ENCODE data around the gene KRT222.

KRT222 gene

GRCh38 chr17:40678902-40679522 is 14.0 kb upstream of the KRT222 start:
- H2BK120ac ChIP-seq (ENCODE audit: low read depth, low read length): no peak overlapping the region
- no peak overlapping the region for H3K4me3 ChIP-seq (ENCODE audit: insufficient read depth in 1 of 2, low read depth in 1 of 2, low read length in 2 of 2)
- no peaks in the 10 kb centered on the region for H3K9me3 ChIP-seq (ENCODE audit: control insufficient read depth, low read length)
- 62% methylated on average over 2 of the region's 4 CpGs for WGBS
- no peak overlapping the region for H3K27ac ChIP-seq (ENCODE audit: low read length, poor library complexity, severe bottlenecking)
- H3K14ac ChIP-seq (ENCODE audit: low read length in 2 of 2): no peak overlapping the region
- H3K36me3 ChIP-seq (ENCODE audit: control insufficient read depth in 1 of 2, insufficient read depth in 2 of 2, low read depth in 1 of 2, low read length in 2 of 2): no peaks in the 10 kb centered on the region
- no peak overlapping the region for H2BK5ac ChIP-seq (ENCODE audit: low read depth, low read length, poor library complexity, severe bottlenecking)
- H3K18ac ChIP-seq (ENCODE audit: low read depth in 1 of 2, low read length in 2 of 2): no peak overlapping the region
- no peak for DNase-seq
- H3K4me2 ChIP-seq (ENCODE audit: low read length, poor library complexity, severe bottlenecking): no peak overlapping the region
- no peak overlapping the region for H4K91ac ChIP-seq (ENCODE audit: low read length)
- H2BK15ac ChIP-seq (ENCODE audit: low read depth, poor library complexity, severe bottlenecking): no peak overlapping the region
- H4K8ac ChIP-seq (ENCODE audit: low read length): no peak overlapping the region
- no peaks in the 10 kb centered on the region for H3K79me1 ChIP-seq (replicated peaks; ENCODE audit: low read length, poor library complexity, severe bottlenecking)
- no peak overlapping the region for H3K9ac ChIP-seq (ENCODE audit: low read length)
- no peak overlapping the region for H2AFZ ChIP-seq (ENCODE audit: low read depth, low read length)
- H3K23ac ChIP-seq (ENCODE audit: low read length in 2 of 2): no peak overlapping the region
- H2BK12ac ChIP-seq (ENCODE audit: low read length in 2 of 2): no peak overlapping the region
- H3K27me3 ChIP-seq (ENCODE audit: control insufficient read depth in 1 of 2, insufficient read depth in 1 of 2, low read length in 2 of 2): peaks cover 0 to 27% of the 10 kb centered on the region in 2 experiments
- H3K4ac ChIP-seq (ENCODE audit: low read depth in 1 of 2, low read length in 2 of 2): no peak overlapping the region
- H2AK5ac ChIP-seq (ENCODE audit: low read length, severe bottlenecking): no peak overlapping the region
- H3K4me1 ChIP-seq (ENCODE audit: control insufficient read depth, insufficient read depth, low read depth, low read length): no peaks in the 10 kb centered on the region

- Histone ChIP-seq H3K79me1 (replicated peaks; ENCODE audit: low read length, poor library complexity, severe bottlenecking) (no peaks in the 10 kb centered on the region), H3K4me1 (ENCODE audit: control insufficient read depth, insufficient read depth, low read depth, low read length) (no peaks in the 10 kb centered on the region), H3K9ac (ENCODE audit: low read length) (no peak overlapping the region), H3K4me3 (ENCODE audit: insufficient read depth in 1 of 2, low read depth in 1 of 2, low read length in 2 of 2) (no peak overlapping the region), H2AK5ac (ENCODE audit: low read length, severe bottlenecking) (no peak overlapping the region), H2AFZ (ENCODE audit: low read depth, low read length) (no peak overlapping the region), H2BK120ac (ENCODE audit: low read depth, low read length) (no peak overlapping the region), H3K4me2 (ENCODE audit: low read length, poor library complexity, severe bottlenecking) (no peak overlapping the region), H3K4ac (ENCODE audit: low read depth in 1 of 2, low read length in 2 of 2) (no peak overlapping the region), H3K27ac (ENCODE audit: low read length, poor library complexity, severe bottlenecking) (no peak overlapping the region), H4K8ac (ENCODE audit: low read length) (no peak overlapping the region), H4K91ac (ENCODE audit: low read length) (no peak overlapping the region), H3K27me3 (ENCODE audit: control insufficient read depth in 1 of 2, insufficient read depth in 1 of 2, low read length in 2 of 2) (peaks cover 0 to 30% of the 10 kb centered on the region in 2 experiments), H3K14ac (ENCODE audit: low read length in 2 of 2) (no peak overlapping the region), H3K23ac (ENCODE audit: low read length in 2 of 2) (no peak overlapping the region), H2BK15ac (ENCODE audit: low read depth, poor library complexity, severe bottlenecking) (no peak overlapping the region), H3K9me3 (ENCODE audit: control insufficient read depth, low read length) (no peaks in the 10 kb centered on the region), H2BK5ac (ENCODE audit: low read depth, low read length, poor library complexity, severe bottlenecking) (no peak overlapping the region), H3K18ac (ENCODE audit: low read depth in 1 of 2, low read length in 2 of 2) (no peak overlapping the region), H2BK12ac (ENCODE audit: low read length in 2 of 2) (no peak overlapping the region), H3K36me3 (ENCODE audit: control insufficient read depth in 1 of 2, insufficient read depth in 2 of 2, low read depth in 1 of 2, low read length in 2 of 2) (no peaks in the 10 kb centered on the region)
- 89% methylated on average over 3 of the region's 4 CpGs for WGBS
- no peak for DNase-seq
Observed at GRCh38 chr17:40675905-40676304, 10.9 kb upstream of the KRT222 start.

- H2BK15ac ChIP-seq (ENCODE audit: low read depth, poor library complexity, severe bottlenecking): no peak overlapping the region
- H3K27ac ChIP-seq (ENCODE audit: low read length, poor library complexity, severe bottlenecking): no peak overlapping the region
- H2AK5ac ChIP-seq (ENCODE audit: low read length, severe bottlenecking): no peak overlapping the region
- 100% methylated on average over 1 of the region's 2 CpGs for WGBS
- no peaks in the 10 kb centered on the region for H3K4me1 ChIP-seq (ENCODE audit: control insufficient read depth, insufficient read depth, low read depth, low read length)
- H3K4ac ChIP-seq (ENCODE audit: low read depth in 1 of 2, low read length in 2 of 2): no peak overlapping the region
- no peaks in the 10 kb centered on the region for H3K79me1 ChIP-seq (replicated peaks; ENCODE audit: low read length, poor library complexity, severe bottlenecking)
- H3K4me2 ChIP-seq (ENCODE audit: low read length, poor library complexity, severe bottlenecking): no peak overlapping the region
- no peak overlapping the region for H3K23ac ChIP-seq (ENCODE audit: low read length in 2 of 2)
- no peak overlapping the region for H3K9ac ChIP-seq (ENCODE audit: low read length)
- no peak overlapping the region for H4K91ac ChIP-seq (ENCODE audit: low read length)
- no peak overlapping the region for H2BK120ac ChIP-seq (ENCODE audit: low read depth, low read length)
- no peak overlapping the region for H3K4me3 ChIP-seq (ENCODE audit: insufficient read depth in 1 of 2, low read depth in 1 of 2, low read length in 2 of 2)
- no peak overlapping the region for H2AFZ ChIP-seq (ENCODE audit: low read depth, low read length)
- H2BK12ac ChIP-seq (ENCODE audit: low read length in 2 of 2): no peak overlapping the region
- no peak overlapping the region for H4K8ac ChIP-seq (ENCODE audit: low read length)
- H3K36me3 ChIP-seq (ENCODE audit: control insufficient read depth in 1 of 2, insufficient read depth in 2 of 2, low read depth in 1 of 2, low read length in 2 of 2): no peaks in the 10 kb centered on the region
- H3K18ac ChIP-seq (ENCODE audit: low read depth in 1 of 2, low read length in 2 of 2): no peak overlapping the region
- H3K27me3 ChIP-seq (ENCODE audit: control insufficient read depth in 1 of 2, insufficient read depth in 1 of 2, low read length in 2 of 2): peaks cover 0 to 29% of the 10 kb centered on the region in 2 experiments
- no peaks in the 10 kb centered on the region for H3K9me3 ChIP-seq (ENCODE audit: control insufficient read depth, low read length)
- DNase-seq: no peak
- H2BK5ac ChIP-seq (ENCODE audit: low read depth, low read length, poor library complexity, severe bottlenecking): no peak overlapping the region
- no peak overlapping the region for H3K14ac ChIP-seq (ENCODE audit: low read length in 2 of 2)
Observed at GRCh38 chr17:40672654-40673053, 7.7 kb upstream of the KRT222 start.

GRCh38 chr17:40671282-40671681 is 6.3 kb upstream of the KRT222 start:
- Histone ChIP-seq H2BK12ac (ENCODE audit: low read length in 2 of 2) (no peak overlapping the region), H3K27me3 (ENCODE audit: control insufficient read depth in 1 of 2, insufficient read depth in 1 of 2, low read length in 2 of 2) (peaks cover 0 to 17% of the 10 kb centered on the region in 2 experiments), H2BK120ac (ENCODE audit: low read depth, low read length) (no peak overlapping the region), H2BK15ac (ENCODE audit: low read depth, poor library complexity, severe bottlenecking) (no peak overlapping the region), H3K36me3 (ENCODE audit: control insufficient read depth in 1 of 2, insufficient read depth in 2 of 2, low read depth in 1 of 2, low read length in 2 of 2) (no peaks in the 10 kb centered on the region), H2AFZ (ENCODE audit: low read depth, low read length) (no peak overlapping the region), H3K9me3 (ENCODE audit: control insufficient read depth, low read length) (no peaks in the 10 kb centered on the region), H3K27ac (ENCODE audit: low read length, poor library complexity, severe bottlenecking) (no peak overlapping the region), H2AK5ac (ENCODE audit: low read length, severe bottlenecking) (no peak overlapping the region), H3K23ac (ENCODE audit: low read length in 2 of 2) (no peak overlapping the region), H4K91ac (ENCODE audit: low read length) (no peak overlapping the region), H3K4me2 (ENCODE audit: low read length, poor library complexity, severe bottlenecking) (no peak overlapping the region), H3K14ac (ENCODE audit: low read length in 2 of 2) (no peak overlapping the region), H3K4me1 (ENCODE audit: control insufficient read depth, insufficient read depth, low read depth, low read length) (peaks cover 4% of the 10 kb centered on the region), H2BK5ac (ENCODE audit: low read depth, low read length, poor library complexity, severe bottlenecking) (no peak overlapping the region), H3K4me3 (ENCODE audit: insufficient read depth in 1 of 2, low read depth in 1 of 2, low read length in 2 of 2) (no peak overlapping the region), H4K8ac (ENCODE audit: low read length) (no peak overlapping the region), H3K18ac (ENCODE audit: low read depth in 1 of 2, low read length in 2 of 2) (no peak overlapping the region), H3K4ac (ENCODE audit: low read depth in 1 of 2, low read length in 2 of 2) (no peak overlapping the region), H3K79me1 (replicated peaks; ENCODE audit: low read length, poor library complexity, severe bottlenecking) (no peaks in the 10 kb centered on the region), H3K9ac (ENCODE audit: low read length) (no peak overlapping the region)
- 66% methylated on average over 4 of the region's 4 CpGs for WGBS
- no peak for DNase-seq
